ENCODE measurements around the gene CX3CR1. TPM values are rescaled to one million over a fixed set of nuclear protein-coding genes. Genes with fewer than 3 reads are reported as not detected.

CX3CR1 gene
- total RNA-seq, 4 donors from 2014 or later: 0.35 to 0.57 (median 0.44) TPM; not detected in 1

DNA sequence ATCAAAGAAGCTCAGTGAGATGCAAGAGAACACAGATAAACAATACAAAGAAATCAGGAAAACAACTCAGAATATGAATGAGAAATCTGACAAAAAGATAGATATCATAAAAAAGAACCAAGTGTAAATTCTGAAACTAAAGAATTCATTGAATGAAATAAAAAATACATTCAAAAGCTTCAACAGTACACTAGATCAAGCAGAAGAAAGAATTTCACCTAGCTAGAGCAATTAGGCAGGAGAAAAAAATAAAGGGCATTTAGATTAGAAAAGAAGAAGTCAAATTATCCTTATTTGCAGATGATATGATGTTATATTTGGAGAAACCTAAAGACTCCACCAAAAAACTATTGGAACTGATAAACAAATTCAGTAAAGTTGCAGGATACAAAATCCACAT is 19.4 kb upstream of the CX3CR1 start:
- intact Hi-C loops (cut with DNase I): no loop called here
- Histone ChIP-seq H3K27me3 (peaks cover 0 to 3% (median 0%) of the 10 kb centered on the region in 4 donors), H3K36me3 (no peaks in the 10 kb centered on the region), H3K4me3 (no peak overlapping the region), H3K27ac (no peak overlapping the region), H3K4me1 (no peaks in the 10 kb centered on the region), H3K9me3 (peaks cover 0 to 33% (median 0%) of the 10 kb centered on the region in 3 donors)
- TF ChIP-seq POLR2A (IDR thresholded peaks at IDR 0.05): no peak
- TF ChIP-seq, protein P1, sequence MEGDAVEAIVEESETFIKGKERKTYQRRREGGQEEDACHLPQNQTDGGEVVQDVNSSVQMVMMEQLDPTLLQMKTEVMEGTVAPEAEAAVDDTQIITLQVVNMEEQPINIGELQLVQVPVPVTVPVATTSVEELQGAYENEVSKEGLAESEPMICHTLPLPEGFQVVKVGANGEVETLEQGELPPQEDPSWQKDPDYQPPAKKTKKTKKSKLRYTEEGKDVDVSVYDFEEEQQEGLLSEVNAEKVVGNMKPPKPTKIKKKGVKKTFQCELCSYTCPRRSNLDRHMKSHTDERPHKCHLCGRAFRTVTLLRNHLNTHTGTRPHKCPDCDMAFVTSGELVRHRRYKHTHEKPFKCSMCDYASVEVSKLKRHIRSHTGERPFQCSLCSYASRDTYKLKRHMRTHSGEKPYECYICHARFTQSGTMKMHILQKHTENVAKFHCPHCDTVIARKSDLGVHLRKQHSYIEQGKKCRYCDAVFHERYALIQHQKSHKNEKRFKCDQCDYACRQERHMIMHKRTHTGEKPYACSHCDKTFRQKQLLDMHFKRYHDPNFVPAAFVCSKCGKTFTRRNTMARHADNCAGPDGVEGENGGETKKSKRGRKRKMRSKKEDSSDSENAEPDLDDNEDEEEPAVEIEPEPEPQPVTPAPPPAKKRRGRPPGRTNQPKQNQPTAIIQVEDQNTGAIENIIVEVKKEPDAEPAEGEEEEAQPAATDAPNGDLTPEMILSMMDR (IDR thresholded peaks at IDR 0.05): no peak
- DNase-seq: no peak

DNA sequence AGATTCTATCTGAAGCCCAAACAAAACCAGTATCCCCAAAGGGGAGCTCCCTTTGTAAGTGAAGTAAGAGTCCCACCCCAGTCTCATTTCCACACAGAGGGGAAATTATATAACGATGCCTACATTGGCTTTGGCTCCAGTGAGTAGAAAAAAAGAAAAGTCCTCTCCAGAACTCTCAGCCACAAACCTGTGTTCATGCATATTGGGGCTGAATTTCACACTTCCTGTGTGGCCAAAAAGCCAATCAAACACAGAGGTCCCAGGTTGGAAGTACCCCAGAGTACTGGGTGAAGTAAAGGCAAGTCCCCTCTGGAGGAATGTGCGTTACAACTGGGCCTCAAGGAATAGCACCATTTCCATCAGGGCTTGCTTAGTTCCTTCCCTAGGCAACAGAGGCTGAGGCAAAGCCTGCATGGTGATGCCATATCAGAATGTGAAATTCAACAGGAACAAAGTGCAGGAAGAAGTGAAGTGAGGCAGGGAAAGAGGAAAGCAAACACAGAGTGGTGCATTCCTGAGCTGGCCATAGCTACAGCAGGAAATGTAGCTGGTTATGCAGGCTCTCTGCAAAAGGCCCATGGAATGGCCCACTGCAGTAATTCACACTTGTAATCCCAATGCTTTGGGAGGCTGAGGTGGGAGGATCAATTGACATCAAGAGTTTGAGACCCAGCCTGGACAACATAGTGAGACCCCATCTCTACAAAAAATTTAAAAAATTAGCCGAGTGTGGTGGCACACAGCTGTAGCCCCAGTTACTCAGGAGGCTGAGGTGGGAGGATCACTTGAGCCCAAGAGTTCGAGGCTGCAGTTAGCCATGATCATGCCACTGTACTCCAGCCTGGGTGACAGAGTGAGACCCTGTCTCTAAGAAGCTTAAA is 16.6 kb upstream of the CX3CR1 start:
- intact Hi-C loops (cut with DNase I): no loop called here
- H3K4me3 ChIP-seq: no peak overlapping the region
- no peaks in the 10 kb centered on the region for H3K36me3 ChIP-seq
- H3K27ac ChIP-seq: no peak overlapping the region
- WGBS, 2 donors: 74 to 83% methylated on average over 4 of the region's 4 CpGs
- no peaks in the 10 kb centered on the region for H3K27me3 ChIP-seq
- peaks cover 0 to 24% (median 0%) of the 10 kb centered on the region in 3 donors for H3K9me3 ChIP-seq
- no peak for DNase-seq
- no peak for TF ChIP-seq POLR2A (IDR thresholded peaks at IDR 0.05)
- TF ChIP-seq, protein P1 (IDR thresholded peaks at IDR 0.05): no peak
- no peaks in the 10 kb centered on the region for H3K4me1 ChIP-seq

DNA sequence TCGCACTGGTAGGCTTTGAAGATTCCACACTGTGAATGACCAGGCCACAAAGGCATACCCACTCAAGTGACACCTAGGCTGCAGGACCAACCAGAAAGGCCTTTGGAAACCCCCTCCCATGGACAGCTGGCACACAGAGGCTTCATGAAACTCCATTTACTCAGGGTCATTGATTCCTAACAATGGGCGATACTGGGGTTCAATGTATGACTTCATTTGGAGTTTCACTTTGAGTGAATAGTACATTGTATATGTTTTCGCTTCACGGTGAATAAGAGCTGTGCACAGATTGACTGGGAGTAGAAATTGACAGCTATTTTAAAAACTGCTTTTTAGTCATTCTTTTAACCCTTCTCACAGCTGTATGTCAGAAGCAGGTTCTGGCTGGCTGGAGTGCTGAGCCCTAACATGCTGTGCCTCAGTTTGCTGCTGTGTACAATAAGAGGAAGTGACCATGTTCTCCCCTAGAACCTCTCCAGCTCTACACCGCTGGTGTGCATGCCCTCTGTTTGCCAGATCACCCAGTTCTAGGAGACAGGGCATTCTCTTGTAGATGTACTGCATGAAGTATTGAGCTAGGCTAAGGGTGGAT is 15.4 kb upstream of the CX3CR1 start:
- TF ChIP-seq, protein P1 (IDR thresholded peaks at IDR 0.05): no peak
- no peak for TF ChIP-seq POLR2A (IDR thresholded peaks at IDR 0.05)
- Histone ChIP-seq H3K27ac (no peak overlapping the region), H3K9me3 (peaks cover 0 to 12% (median 0%) of the 10 kb centered on the region in 3 donors), H3K4me3 (no peak overlapping the region), H3K4me1 (peaks cover 0 to 5% (median 0%) of the 10 kb centered on the region in 3 donors), H3K27me3 (no peaks in the 10 kb centered on the region), H3K36me3 (no peaks in the 10 kb centered on the region)
- no peak for DNase-seq
- 47 to 82% methylated on average over 4 to 5 of the region's 5 CpGs for WGBS, 2 donors
- intact Hi-C loops (cut with DNase I): no loop called here

DNA sequence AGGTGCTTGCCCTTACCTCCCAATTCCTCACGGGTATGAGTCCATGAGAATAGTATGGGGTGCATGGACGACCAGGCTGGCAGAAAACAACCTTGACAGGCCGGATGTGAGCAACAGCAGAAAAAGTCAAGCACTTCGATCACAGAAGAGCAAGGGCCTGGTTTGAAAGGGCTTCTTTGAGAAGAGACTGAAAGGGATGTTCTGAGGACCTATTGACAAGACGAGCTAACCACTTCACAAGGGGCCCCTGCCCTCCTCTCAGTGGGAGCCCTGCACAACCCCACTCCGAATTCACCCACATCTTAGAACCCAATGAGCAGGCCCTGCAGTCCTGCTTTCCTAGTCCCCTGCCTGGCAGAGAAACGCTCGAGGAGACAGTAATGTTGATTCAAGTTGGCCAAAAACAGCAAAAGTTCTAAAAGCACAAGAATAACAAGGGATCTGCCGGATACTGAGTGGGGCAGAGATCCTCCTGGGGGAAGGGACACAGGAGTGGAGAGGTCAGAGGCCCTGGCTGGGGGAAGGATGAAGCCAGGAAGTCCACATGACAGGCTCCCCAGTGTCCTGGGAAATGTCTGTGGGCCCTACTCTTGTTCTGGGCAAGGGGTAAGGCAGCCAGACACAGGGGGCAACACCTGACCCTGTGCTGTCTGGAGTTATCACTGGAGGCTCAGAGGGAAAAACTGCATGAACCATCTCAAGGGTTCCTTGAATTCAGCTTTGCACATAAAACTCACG is 14.8 kb upstream of the CX3CR1 start:
- Histone ChIP-seq H3K4me1 (peaks cover 0 to 8% (median 0%) of the 10 kb centered on the region in 3 donors), H3K36me3 (no peaks in the 10 kb centered on the region), H3K27ac (no peak overlapping the region), H3K9me3 (peaks cover 0 to 8% (median 0%) of the 10 kb centered on the region in 3 donors), H3K27me3 (no peaks in the 10 kb centered on the region), H3K4me3 (no peak overlapping the region)
- 74 to 83% methylated on average over 7 to 9 of the region's 10 CpGs for WGBS, 2 donors
- intact Hi-C loops (cut with DNase I): loop anchor here (5.0 kb wide), 2 partner anchors 102 to 167 kb away; partner anchors contain the start of gene XIRP1
- DNase-seq: no peak
- no peak for TF ChIP-seq POLR2A (IDR thresholded peaks at IDR 0.05)
- TF ChIP-seq, protein P1 (IDR thresholded peaks at IDR 0.05): no peak
